Spleen (tissue), 11 donors: ENCODE measurements around the gene VSIG1. TPM values are rescaled to one million over a fixed set of nuclear protein-coding genes. Genes with fewer than 3 reads are reported as not detected.

Source experiments
- DNase-seq: peaks from one replicate; pipeline ENCODE4 v3.0.0-alpha.2; 2020
- H3K27ac ChIP-seq, 8 donors: fragments of 200-600 bp; sonication (generic) in 7 of 8; 1 replicate in 4 of 8; 2 replicates in 4 of 8; pipeline versions ENCODE4 v1.5.0 to v1.8.0; 2016 to 2021; ENCODE audit warnings: inconsistent platforms in 4 of 8, mild to moderate bottlenecking in 4 of 8, moderate library complexity in 1 of 8
- H3K27me3 ChIP-seq, 7 donors: fragments of 200-600 bp; sonication (generic) in 6 of 7; replicated peaks in 1 of 7; 1 replicate in 4 of 7; 2 replicates in 3 of 7; pipeline versions ENCODE4 v1.5.0 to v1.8.0; 2016 to 2021; ENCODE audit warnings: inconsistent platforms in 3 of 7, mild to moderate bottlenecking in 1 of 7
- H3K36me3 ChIP-seq, 6 donors: fragments of 200-600 bp; sonication (generic) in 5 of 6; 1 replicate in 4 of 6; 2 replicates in 2 of 6; pipeline versions ENCODE4 v1.5.0 to v1.8.0; 2016 to 2021; ENCODE audit warnings: inconsistent platforms in 2 of 6
- H3K4me1 ChIP-seq, 6 donors: fragments of 200-600 bp; sonication (generic) in 5 of 6; 1 replicate in 3 of 6; 2 replicates in 3 of 6; pipeline versions ENCODE4 v1.5.0 to v1.8.0; 2016 to 2021; ENCODE audit warnings: inconsistent platforms in 3 of 6
- H3K4me3 ChIP-seq, 8 donors: fragments of 200-600 bp; sonication (generic) in 7 of 8; 1 replicate in 4 of 8; 2 replicates in 4 of 8; pipeline versions ENCODE4 v1.5.0 to v1.8.0; 2016 to 2021; ENCODE audit warnings: inconsistent platforms in 4 of 8, mild to moderate bottlenecking in 4 of 8, moderate library complexity in 2 of 8
- H3K9me3 ChIP-seq, 8 donors: fragments of 200-600 bp; sonication (generic) in 7 of 8; 1 replicate in 4 of 8; 2 replicates in 4 of 8; pipeline versions ENCODE4 v1.5.0 to v1.8.0; 2016 to 2021; ENCODE audit warnings: inconsistent platforms in 4 of 8
- CTCF ChIP-seq, 11 experiments: fragments of 200-600 bp in 7 of 11; fragments of 450-650 bp in 4 of 11; sonication (generic) in 4 of 11; IDR thresholded peaks in 8 of 11; conservative IDR thresholded peaks in 3 of 11; 1 replicate in 7 of 11; 2 replicates in 4 of 11; pipeline versions ENCODE4 v1.4.0 to v1.8.0; 2016 to 2021; ENCODE audit warnings: antibody characterized with exemption in 11 of 11, inconsistent platforms in 4 of 11, mild to moderate bottlenecking in 1 of 11
- POLR2A ChIP-seq, 3 donors: fragments of 450-650 bp; IDR thresholded peaks; one replicate each; pipeline ENCODE4 v1.5.1; 2017; ENCODE audit warnings: antibody characterized with exemption in 3 of 3, mild to moderate bottlenecking in 1 of 3
- POLR2AphosphoS5 ChIP-seq, 3 donors: sonication (generic); formaldehyde crosslinking; IDR thresholded peaks; one replicate each; pipeline ENCODE4 v1.5.1; 2017; ENCODE audit warnings: antibody characterized with exemption in 3 of 3
- WGBS, 5 donors: extraction: QIAGEN DNeasy Blood & Tissue Kit in 3 of 5; methylation state at CpG; one replicate each; pipeline versions ENCODE4 v1.1.5 to v1.1.7; 2013 to 2018; 5-methylcytosine and 5-hydroxymethylcytosine counted together
- intact Hi-C: fragments of 100-400 bp; cut with DNase I; formaldehyde crosslinking; loops from one replicate; pipeline ENCODE4 v1.15.0; 2023; ENCODE audit warnings: low total_unique reads
- polyA plus RNA-seq, 3 donors: library from polyadenylated mRNA; stranded (reverse); fragments of 200-250 nt; gene quantifications; one replicate each; pipeline ENCODE4 v1.2.1, GENCODE V29; 2013
- total RNA-seq, 7 donors: library from RNA; depleted of rRNA in 3 of 7; stranded (reverse); fragments of >200 nt in 3 of 7; fragmentation: NEBNext Ultra II Directional in 4 of 7; extraction: Animal tissue kit (Norgen Biotek cat#: 25700) in 4 of 7; gene quantifications; one replicate each; pipeline versions ENCODE4 v1.1.0 to v1.2.1, GENCODE V29; 2016 to 2021
- donor health status: healthy with polysubstance abuse.
- donor health status: DM: no; HTN: no; CAD: no; lungs with moderate emphysema.
- donor health status: DM: no; HTN: no; CAD: no.
- donor health status: Bipolar disorder and iron deficiency.
- donor health status: healthy.
- donor health status: DM: no; HTN: no; CAD: no.
- donor health status: DM: yes; HTN: yes; CAD: no.

VSIG1 gene
- total and polyA plus RNA-seq, 10 donors, result 0.11 to 1.4 (median 0.64) TPM

- intact Hi-C loops, result no loop called here
- no peak overlapping the region for H3K4me3 ChIP-seq
- no peak for DNase-seq
- no peaks in the 10 kb centered on the region for H3K9me3 ChIP-seq
- no peaks in the 10 kb centered on the region for H3K36me3 ChIP-seq
- no peaks in the 10 kb centered on the region for H3K4me1 ChIP-seq
- 44 to 93% (median 73%) methylated on average over 1 of the region's 1 CpG for WGBS, 5 donors
- H3K27me3 ChIP-seq, result peaks cover 0 to 5% (median 0%) of the 10 kb centered on the region in 7 donors
- no peak overlapping the region for H3K27ac ChIP-seq
- no peak for TF ChIP-seq CTCF (IDR thresholded peaks at IDR 0.05 in 8 of 11, conservative IDR thresholded peaks at IDR 0.05 in 3 of 11)
- TF ChIP-seq POLR2A (IDR thresholded peaks at IDR 0.05), result no peak
- no peak for TF ChIP-seq POLR2AphosphoS5 (IDR thresholded peaks at IDR 0.05)
Observed at GRCh38 chrX:108064001-108064400, 19.1 kb downstream of the VSIG1 start.

GRCh38 chrX:108064613-108065012 lies 19.7 kb downstream of the VSIG1 start:
- Histone ChIP-seq H3K36me3 (no peaks in the 10 kb centered on the region), H3K9me3 (no peaks in the 10 kb centered on the region), H3K4me3 (no peak overlapping the region), H3K27me3 (peaks cover 0 to 5% (median 0%) of the 10 kb centered on the region in 7 donors), H3K27ac (no peak overlapping the region), H3K4me1 (no peaks in the 10 kb centered on the region)
- DNase-seq, result no peak
- TF ChIP-seq POLR2AphosphoS5 (IDR thresholded peaks at IDR 0.05), result no peak
- no peak for TF ChIP-seq CTCF (IDR thresholded peaks at IDR 0.05 in 8 of 11, conservative IDR thresholded peaks at IDR 0.05 in 3 of 11)
- no peak for TF ChIP-seq POLR2A (IDR thresholded peaks at IDR 0.05)
- WGBS, 5 donors, result 71 to 100% (median 81%) methylated on average over 1 to 2 of the region's 2 CpGs
- intact Hi-C loops, result no loop called here

GRCh38 chrX:108068121-108068520 lies 23.3 kb downstream of the VSIG1 start:
- Histone ChIP-seq H3K4me1 (no peaks in the 10 kb centered on the region), H3K36me3 (no peaks in the 10 kb centered on the region), H3K4me3 (no peak overlapping the region), H3K27ac (no peak overlapping the region), H3K9me3 (no peaks in the 10 kb centered on the region), H3K27me3 (peaks cover 0 to 5% (median 0%) of the 10 kb centered on the region in 7 donors)
- WGBS, 5 donors, result 46 to 71% (median 55%) methylated on average over 1 of the region's 1 CpG
- no peak for TF ChIP-seq CTCF (IDR thresholded peaks at IDR 0.05 in 8 of 11, conservative IDR thresholded peaks at IDR 0.05 in 3 of 11)
- TF ChIP-seq POLR2AphosphoS5 (IDR thresholded peaks at IDR 0.05), result no peak
- no peak for TF ChIP-seq POLR2A (IDR thresholded peaks at IDR 0.05)
- intact Hi-C loops, result no loop called here
- no peak for DNase-seq

GRCh38 chrX:108070891-108071290 lies 26.0 kb downstream of the VSIG1 start:
- Histone ChIP-seq H3K4me1 (no peaks in the 10 kb centered on the region), H3K27me3 (peaks cover 0 to 5% (median 0%) of the 10 kb centered on the region in 7 donors), H3K9me3 (no peaks in the 10 kb centered on the region), H3K36me3 (no peaks in the 10 kb centered on the region), H3K4me3 (no peak overlapping the region), H3K27ac (no peak overlapping the region)
- no peak for DNase-seq
- intact Hi-C loops, result no loop called here
- 54 to 93% (median 65%) methylated on average over 4 of the region's 4 CpGs for WGBS, 5 donors
- TF ChIP-seq POLR2A (IDR thresholded peaks at IDR 0.05), result no peak
- TF ChIP-seq POLR2AphosphoS5 (IDR thresholded peaks at IDR 0.05), result no peak
- no peak for TF ChIP-seq CTCF (IDR thresholded peaks at IDR 0.05 in 8 of 11, conservative IDR thresholded peaks at IDR 0.05 in 3 of 11)
